PFSK-1 (cell line): ENCODE measurements around the gene PHAF1.

Experiments
- FOXP2 ChIP-seq: optimal IDR thresholded peaks from 2 replicates; pipeline ENCODE3; 2011; ENCODE audit warnings: borderline replicate concordance, control low read depth, inconsistent platforms; ENCODE audit not compliant: insufficient read depth; ENCODE audit errors: extremely low read length, extremely low read depth
- POLR2AphosphoS5 ChIP-seq: IDR thresholded peaks from 2 replicates; pipeline ENCODE4 v1.6.1; 2012; ENCODE audit warnings: low read depth, mild to moderate bottlenecking, control low read depth, low read length, moderate library complexity
- REST ChIP-seq, 2 experiments: IDR thresholded peaks; 2 replicates each; pipeline versions ENCODE4 v1.6.1 to v1.8.0; 2011 to 2012; ENCODE audit warnings: low read depth in 2 of 2, low read length in 2 of 2, control low read depth in 1 of 2, inconsistent platforms in 1 of 2, mild to moderate bottlenecking in 1 of 2, moderate library complexity in 1 of 2; ENCODE audit not compliant: insufficient read depth in 1 of 2
- SIN3A ChIP-seq: IDR thresholded peaks from 2 replicates; pipeline ENCODE4 v1.6.1; 2012; ENCODE audit warnings: mild to moderate bottlenecking, low read length, moderate library complexity, borderline replicate concordance; ENCODE audit not compliant: insufficient read depth
- TAF1 ChIP-seq: IDR thresholded peaks from 2 replicates; pipeline ENCODE4 v1.6.1; 2012; ENCODE audit warnings: low read length, control low read depth, borderline replicate concordance; ENCODE audit not compliant: insufficient read depth

PHAF1 gene

GRCh38 chr16:67116388-67117311 lies 6.9 kb downstream of the PHAF1 start:
- TF ChIP-seq REST (IDR thresholded peaks at IDR 0.05; ENCODE audit: insufficient read depth in 1 of 2, low read depth in 2 of 2, low read length in 2 of 2) = no peak
- TF ChIP-seq FOXP2 = no peak
- no peak for TF ChIP-seq SIN3A
- no peak for TF ChIP-seq POLR2AphosphoS5
- no peak for TF ChIP-seq TAF1

GRCh38 chr16:67117716-67118115 lies 8.0 kb downstream of the PHAF1 start:
- TF ChIP-seq REST (IDR thresholded peaks at IDR 0.05; ENCODE audit: insufficient read depth in 1 of 2, low read depth in 2 of 2, low read length in 2 of 2) (no peak), POLR2AphosphoS5 (no peak), TAF1 (no peak), FOXP2 (no peak), SIN3A (no peak)

GRCh38 chr16:67120025-67120424 lies 10.3 kb downstream of the PHAF1 start:
- TF ChIP-seq POLR2AphosphoS5 (no peak), TAF1 (no peak), REST (IDR thresholded peaks at IDR 0.05; ENCODE audit: insufficient read depth in 1 of 2, low read depth in 2 of 2, low read length in 2 of 2) (no peak), FOXP2 (no peak), SIN3A (no peak)

- TF ChIP-seq TAF1 = no peak
- no peak for TF ChIP-seq FOXP2
- TF ChIP-seq REST (IDR thresholded peaks at IDR 0.05; ENCODE audit: insufficient read depth in 1 of 2, low read depth in 2 of 2, low read length in 2 of 2) = no peak
- no peak for TF ChIP-seq POLR2AphosphoS5
- no peak for TF ChIP-seq SIN3A
Measured at GRCh38 chr16:67128417-67128816, 18.7 kb downstream of the PHAF1 start.

- TF ChIP-seq TAF1 (no peak), REST (IDR thresholded peaks at IDR 0.05; ENCODE audit: insufficient read depth in 1 of 2, low read depth in 2 of 2, low read length in 2 of 2) (no peak), SIN3A (no peak), POLR2AphosphoS5 (no peak), FOXP2 (no peak)
Measured at GRCh38 chr16:67128887-67129286, 19.1 kb downstream of the PHAF1 start.
